Mucosa of stomach (tissue), 1 donor: ENCODE data around the gene NCAM2.

Source experiments
- H3K27me3 ChIP-seq: one replicate; pipeline ENCODE4 v1.7.0; 2013; ENCODE audit warnings: mild to moderate bottlenecking, low read length; ENCODE audit not compliant: control insufficient read depth, insufficient read depth
- H3K36me3 ChIP-seq: one replicate; pipeline ENCODE4 v1.7.0; 2013; ENCODE audit warnings: low read length; ENCODE audit not compliant: control insufficient read depth, insufficient read depth
- H3K4me1 ChIP-seq: one replicate; pipeline ENCODE4 v1.7.0; 2013; ENCODE audit warnings: mild to moderate bottlenecking, low read length; ENCODE audit not compliant: control insufficient read depth, insufficient read depth
- H3K4me3 ChIP-seq: one replicate; pipeline ENCODE4 v1.7.0; 2013; ENCODE audit warnings: low read length
- H3K9ac ChIP-seq: one replicate; pipeline ENCODE4 v1.7.0; 2013; ENCODE audit warnings: mild to moderate bottlenecking, low read length, moderate library complexity
- H3K9me3 ChIP-seq: one replicate; pipeline ENCODE4 v1.7.0; 2013; ENCODE audit warnings: mild to moderate bottlenecking, low read length, moderate library complexity; ENCODE audit not compliant: control insufficient read depth
- donor health status: Pancreatic carcinoma.

NCAM2 gene

DNA sequence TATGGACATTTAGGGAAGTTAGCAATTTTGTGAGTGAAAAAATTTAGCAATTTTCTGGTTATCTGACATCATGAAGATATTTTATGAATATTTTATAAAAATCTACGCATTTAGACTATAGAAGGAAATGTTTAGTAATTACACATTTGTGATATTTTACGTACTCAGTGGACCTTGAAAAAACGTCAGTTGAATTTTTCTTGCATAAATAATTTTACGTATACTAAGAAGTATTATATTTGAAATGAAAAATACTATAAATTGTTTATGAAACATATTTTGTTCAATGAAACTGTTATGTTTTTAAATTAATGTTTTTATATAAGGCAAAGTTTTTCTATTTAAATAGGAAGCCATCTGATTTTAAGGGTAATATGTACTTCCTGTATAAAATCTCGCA, 462.8 kb downstream of the NCAM2 start:
- no peak overlapping the region for H3K4me3 ChIP-seq
- H3K36me3 ChIP-seq, result no peaks in the 10 kb centered on the region
- H3K9me3 ChIP-seq, result no peaks in the 10 kb centered on the region
- H3K27me3 ChIP-seq, result no peaks in the 10 kb centered on the region
- H3K9ac ChIP-seq, result no peak overlapping the region
- H3K4me1 ChIP-seq, result no peaks in the 10 kb centered on the region

DNA sequence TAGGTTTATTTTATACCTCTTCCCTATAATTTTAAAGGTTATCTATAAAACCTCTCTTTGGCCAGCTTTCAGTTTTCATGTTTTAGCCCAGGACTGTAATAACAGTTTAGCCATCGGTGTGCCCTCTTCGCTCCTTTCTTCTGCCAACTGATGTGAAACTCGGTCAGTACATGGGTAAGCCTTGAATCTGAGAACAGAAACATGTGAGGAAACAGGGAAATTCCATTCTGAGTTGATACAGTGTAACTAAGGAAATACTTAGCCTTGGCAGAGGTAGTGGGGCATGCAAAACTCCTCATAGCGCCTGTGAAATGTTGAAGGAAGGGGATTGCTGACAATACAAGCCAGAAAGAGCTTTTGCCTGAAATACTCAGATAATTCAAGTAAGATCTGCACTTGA, 465.2 kb downstream of the NCAM2 start:
- H3K27me3 ChIP-seq, result no peaks in the 10 kb centered on the region
- no peaks in the 10 kb centered on the region for H3K36me3 ChIP-seq

DNA sequence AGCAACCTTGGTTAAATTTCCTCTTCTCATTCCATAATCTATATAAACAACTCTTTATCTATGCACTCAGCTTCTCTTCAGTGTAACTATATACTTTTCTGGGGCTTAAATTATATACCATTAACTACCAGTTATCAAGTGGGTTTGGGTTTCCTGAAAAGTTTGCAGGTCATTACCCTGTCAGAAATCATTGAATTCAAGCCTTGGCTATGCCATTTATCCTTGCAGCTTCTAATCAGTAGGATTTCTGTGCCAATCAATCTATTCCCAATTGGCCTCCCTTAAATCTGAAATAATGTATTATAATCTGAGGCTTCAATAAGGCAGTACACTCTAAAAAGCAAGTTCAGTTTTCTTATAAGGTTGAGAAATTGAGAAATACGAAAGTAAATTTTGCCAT, 466.5 kb downstream of the NCAM2 start:
- H3K27me3 ChIP-seq, result no peaks in the 10 kb centered on the region
- H3K4me3 ChIP-seq, result no peak overlapping the region
- no peaks in the 10 kb centered on the region for H3K9me3 ChIP-seq
- no peak overlapping the region for H3K9ac ChIP-seq
- H3K4me1 ChIP-seq, result no peaks in the 10 kb centered on the region
- no peaks in the 10 kb centered on the region for H3K36me3 ChIP-seq

More for the DNA sequence above, 465.2 kb downstream of the NCAM2 start:
- no peaks in the 10 kb centered on the region for H3K9me3 ChIP-seq
- H3K4me1 ChIP-seq, result no peaks in the 10 kb centered on the region
- H3K4me3 ChIP-seq, result no peak overlapping the region
- H3K9ac ChIP-seq, result no peak overlapping the region

DNA sequence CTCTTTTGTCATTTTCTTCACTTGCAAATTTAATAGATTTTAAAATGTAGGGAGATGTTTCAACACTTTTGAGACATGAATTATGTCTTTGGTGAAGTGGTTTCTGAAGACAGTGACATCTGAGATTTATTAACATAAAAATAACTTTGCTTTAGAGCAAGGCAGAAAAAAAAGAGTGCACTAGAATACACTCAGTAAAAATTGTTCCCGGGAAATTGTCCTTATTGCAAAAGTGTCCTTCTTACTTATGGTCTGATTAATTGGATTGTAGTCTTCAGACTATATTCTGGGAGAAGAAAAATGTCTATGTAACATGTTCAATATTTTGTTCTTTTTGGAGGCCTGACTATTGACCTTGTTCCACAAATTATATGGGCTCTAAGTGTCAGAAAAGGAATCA, 468.5 kb downstream of the NCAM2 start:
- Histone ChIP-seq H3K27me3 (no peaks in the 10 kb centered on the region), H3K4me3 (no peak overlapping the region), H3K9ac (no peak overlapping the region), H3K4me1 (no peaks in the 10 kb centered on the region), H3K9me3 (no peaks in the 10 kb centered on the region), H3K36me3 (no peaks in the 10 kb centered on the region)

DNA sequence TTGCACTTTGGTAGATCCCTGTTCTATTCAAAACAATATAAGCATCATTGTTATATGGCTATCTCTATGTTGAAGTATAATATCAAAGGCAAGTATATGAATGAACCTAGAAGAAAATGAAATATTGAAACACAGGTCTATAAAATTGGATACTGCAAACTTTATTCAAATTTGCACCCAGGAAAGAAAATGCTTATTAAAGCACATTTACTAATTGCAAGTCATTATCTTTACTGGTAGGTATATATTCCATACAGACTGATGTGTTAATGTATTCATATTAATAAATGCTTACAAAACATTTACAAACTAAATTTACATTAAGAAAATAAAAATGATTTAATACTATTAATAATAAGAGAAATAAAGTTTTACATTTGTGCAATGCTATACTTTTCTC, 469.8 kb downstream of the NCAM2 start:
- no peak overlapping the region for H3K9ac ChIP-seq
- H3K27me3 ChIP-seq, result no peaks in the 10 kb centered on the region
- H3K4me1 ChIP-seq, result no peaks in the 10 kb centered on the region
- H3K36me3 ChIP-seq, result no peaks in the 10 kb centered on the region
- no peaks in the 10 kb centered on the region for H3K9me3 ChIP-seq
- no peak overlapping the region for H3K4me3 ChIP-seq

DNA sequence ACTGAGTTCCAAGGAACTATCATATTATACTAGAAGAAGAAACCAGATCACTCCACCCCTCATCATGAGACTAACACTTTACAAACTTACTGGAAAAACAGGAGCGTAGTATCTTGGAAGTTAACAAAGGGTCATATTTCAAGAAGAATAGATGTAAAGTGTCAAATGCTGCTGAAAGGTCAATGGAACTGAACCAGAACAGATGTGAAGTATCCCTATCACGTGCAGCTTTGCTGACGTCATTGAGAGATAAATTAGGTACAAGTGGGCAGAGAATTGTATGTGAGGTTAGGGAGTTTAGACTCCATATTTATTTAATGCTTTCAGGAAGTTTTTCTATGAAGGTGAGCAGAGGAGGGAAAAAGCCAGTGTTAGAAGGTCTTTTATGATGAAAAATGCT, 483.0 kb downstream of the NCAM2 start:
- no peaks in the 10 kb centered on the region for H3K4me1 ChIP-seq
- H3K27me3 ChIP-seq, result no peaks in the 10 kb centered on the region
- no peak overlapping the region for H3K9ac ChIP-seq
- H3K36me3 ChIP-seq, result no peaks in the 10 kb centered on the region
- H3K4me3 ChIP-seq, result no peak overlapping the region
- H3K9me3 ChIP-seq, result no peaks in the 10 kb centered on the region

DNA sequence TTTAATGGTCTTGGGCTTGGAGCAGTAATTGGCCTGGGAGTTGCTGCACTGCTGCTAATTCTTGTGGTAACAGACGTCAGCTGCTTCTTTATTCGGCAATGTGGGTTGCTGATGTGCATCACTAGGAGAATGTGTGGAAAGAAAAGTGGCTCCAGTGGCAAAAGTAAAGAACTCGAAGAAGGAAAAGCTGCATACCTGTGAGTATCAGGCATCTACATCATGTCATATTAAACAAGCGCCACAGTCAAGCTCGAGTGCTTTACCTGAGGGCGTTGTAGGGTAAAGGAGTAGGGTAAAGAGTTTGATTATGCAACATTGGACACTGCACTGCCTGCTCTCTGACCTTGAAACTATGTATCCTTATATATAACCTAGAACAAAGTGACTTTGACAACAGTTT, 510.6 kb downstream of the NCAM2 start:
- Histone ChIP-seq H3K4me3 (no peak overlapping the region), H3K36me3 (no peaks in the 10 kb centered on the region), H3K27me3 (no peaks in the 10 kb centered on the region), H3K4me1 (no peaks in the 10 kb centered on the region), H3K9ac (no peak overlapping the region), H3K9me3 (no peaks in the 10 kb centered on the region)

DNA sequence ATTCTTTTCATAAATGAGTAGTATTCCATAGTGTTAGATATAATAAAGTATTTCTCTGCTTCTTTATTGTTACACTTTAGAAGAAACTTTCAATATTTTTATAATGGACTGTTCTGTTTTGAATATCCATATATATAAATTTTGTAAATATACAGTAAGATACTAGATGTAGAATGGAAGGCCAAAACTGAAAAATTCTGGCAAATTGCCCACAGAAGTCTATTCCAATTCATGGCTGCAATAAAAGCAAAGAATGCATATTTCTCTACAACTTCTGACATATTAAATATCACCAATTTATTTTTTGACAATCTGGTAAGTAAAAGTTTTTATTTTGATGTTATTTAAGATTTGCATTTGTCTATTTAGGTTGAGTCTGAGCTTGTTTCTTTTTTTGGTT, 532.5 kb downstream of the NCAM2 start:
- no peak overlapping the region for H3K4me3 ChIP-seq
- H3K36me3 ChIP-seq, result no peaks in the 10 kb centered on the region
- no peaks in the 10 kb centered on the region for H3K4me1 ChIP-seq
- no peaks in the 10 kb centered on the region for H3K27me3 ChIP-seq
- no peak overlapping the region for H3K9ac ChIP-seq
- no peaks in the 10 kb centered on the region for H3K9me3 ChIP-seq

DNA sequence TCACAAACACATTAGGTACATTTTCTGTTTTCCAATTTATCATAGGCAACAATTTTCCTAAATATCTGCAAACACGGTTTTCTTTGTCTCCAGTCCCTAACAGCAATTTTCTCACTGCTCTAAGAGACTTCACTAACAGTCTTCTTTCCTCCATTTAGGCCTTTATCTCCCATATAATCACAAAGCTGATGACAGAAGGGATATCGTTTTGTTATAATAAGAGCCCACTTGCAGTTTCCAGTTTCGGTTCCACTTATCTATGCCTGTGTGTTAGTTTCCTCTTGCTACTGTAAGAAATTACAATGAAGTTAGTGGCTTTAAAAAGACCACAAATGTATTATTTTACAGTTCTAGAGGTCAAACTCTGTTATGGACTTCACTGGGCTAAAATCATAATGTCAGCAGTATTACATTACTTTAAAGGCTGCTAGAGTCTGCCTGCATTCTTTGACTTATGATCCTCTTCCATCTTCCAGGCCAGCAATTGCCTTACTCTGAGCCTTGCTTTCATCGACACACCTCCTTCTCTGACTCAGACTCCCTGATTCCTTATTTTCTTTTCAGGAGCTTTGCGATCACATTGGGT, 549.3 kb downstream of the NCAM2 start:
- Histone ChIP-seq H3K36me3 (no peaks in the 10 kb centered on the region), H3K27me3 (no peaks in the 10 kb centered on the region), H3K9ac (no peak overlapping the region), H3K4me3 (no peak overlapping the region), H3K4me1 (no peaks in the 10 kb centered on the region), H3K9me3 (no peaks in the 10 kb centered on the region)

DNA sequence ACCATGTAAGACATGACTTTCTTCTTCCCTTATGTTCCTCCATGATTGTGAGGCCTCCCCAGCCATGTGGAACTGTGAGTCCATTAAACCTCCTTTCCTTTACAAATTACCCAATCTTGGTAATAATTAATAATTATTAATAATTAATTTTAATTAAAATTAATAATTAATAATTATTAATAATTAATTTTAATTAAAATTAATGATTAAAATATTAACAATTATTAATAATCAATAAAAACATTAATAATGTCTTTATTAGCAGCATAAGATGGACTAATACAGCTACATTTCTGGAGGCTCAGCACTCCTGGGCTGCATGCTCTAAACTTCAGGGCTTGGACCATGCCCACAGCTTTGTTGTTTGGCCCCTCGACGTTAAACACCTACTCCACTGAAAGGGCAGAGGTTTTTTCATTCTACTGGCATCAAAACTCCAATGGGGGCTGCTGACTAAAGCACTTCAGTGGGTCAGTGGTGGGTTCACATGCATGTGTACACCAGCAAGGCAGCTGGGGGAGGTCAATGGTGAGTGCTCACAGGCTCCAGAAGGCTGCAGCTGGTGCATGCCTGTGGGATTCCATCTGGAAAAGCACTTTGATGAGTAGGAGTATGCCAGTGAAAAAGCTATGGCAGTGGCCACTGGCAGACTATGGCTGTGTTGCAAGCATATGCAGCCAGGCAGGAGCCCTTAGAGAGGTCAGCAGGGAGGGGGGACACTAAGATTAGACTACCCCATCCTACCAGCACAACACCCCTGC, 561.3 kb downstream of the NCAM2 start:
- Histone ChIP-seq H3K27me3 (no peaks in the 10 kb centered on the region), H3K4me1 (no peaks in the 10 kb centered on the region), H3K9ac (no peak overlapping the region), H3K4me3 (no peak overlapping the region), H3K9me3 (no peaks in the 10 kb centered on the region), H3K36me3 (no peaks in the 10 kb centered on the region)
